Activated naive CD4-positive, alpha-beta T cell treated with anti-CD3 and anti-CD28 coated beads, Interleukin-2, amount 50 U/mL, for 72 hours (primary cell): Measurements from ENCODE around the gene GTF2A1. TPM values are rescaled to one million over a fixed set of nuclear protein-coding genes. Genes with fewer than 3 reads are reported as not detected.
A peak's percentile ranks its signal among the peaks of the same experiment; 100 is the strongest.
"Not testable (repeated sequence)": the region's sequence is repeated elsewhere in the genome, so short reads cannot be mapped to it uniquely, and the experiment has no call there.

Experiments used
- ATAC-seq, 2 donors: fragments of 150-1000 bp; cut with Tn5 transposase; 2 replicates each; pipeline ENCODE4 v1.10.0; 2021; ENCODE audit warnings: mild to moderate bottlenecking in 2 of 2, moderate library complexity in 2 of 2
- DNase-seq, 2 donors: peaks; one replicate each; pipeline ENCODE4 v3.0.0; 2021 to 2022; ENCODE audit warnings: low spot score in 2 of 2
- H3K27ac Mint-ChIP-seq, 2 donors: one replicate each; pipeline ENCODE4 v1.8.0; 2022; ENCODE audit warnings: mild to moderate bottlenecking in 2 of 2, mixed read lengths in 2 of 2
- H3K36me3 Mint-ChIP-seq, 2 donors: one replicate each; pipeline ENCODE4 v1.8.0; 2022; ENCODE audit warnings: mixed read lengths in 2 of 2
- H3K9me3 Mint-ChIP-seq, 2 donors: one replicate each; pipeline ENCODE4 v1.8.0; 2022; ENCODE audit warnings: mixed read lengths in 2 of 2
- total RNA-seq, 2 donors: library from RNA; stranded (reverse); gene quantifications; one replicate each; pipeline ENCODE4 v1.2.3, GENCODE V29; 2022

GTF2A1 gene
- total RNA-seq, 2 donors from 2014 or later: 38.7 to 57.9 TPM

DNA sequence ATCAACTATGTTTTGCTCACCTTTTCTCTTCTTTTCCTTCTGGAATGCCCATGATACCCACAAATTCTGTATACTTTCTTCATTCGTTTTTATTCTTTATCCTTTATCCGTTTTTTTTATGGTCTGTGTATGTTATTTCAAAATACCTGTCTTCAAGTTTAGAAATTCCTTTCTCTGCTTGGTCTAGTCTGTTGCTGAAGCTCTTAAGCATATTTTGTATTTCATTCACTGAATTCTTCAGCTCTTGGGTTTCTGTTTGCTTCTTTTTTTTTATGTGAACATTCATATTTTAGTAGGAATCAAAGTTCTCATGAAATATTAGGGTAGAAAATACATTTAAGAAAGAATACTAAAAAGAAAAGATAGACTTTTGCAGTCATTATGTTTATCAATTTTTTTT lies 22.7 kb upstream of the GTF2A1 start:
- H3K36me3 Mint-ChIP-seq: peaks cover 17 to 23% of the 10 kb centered on the region in 2 donors

DNA sequence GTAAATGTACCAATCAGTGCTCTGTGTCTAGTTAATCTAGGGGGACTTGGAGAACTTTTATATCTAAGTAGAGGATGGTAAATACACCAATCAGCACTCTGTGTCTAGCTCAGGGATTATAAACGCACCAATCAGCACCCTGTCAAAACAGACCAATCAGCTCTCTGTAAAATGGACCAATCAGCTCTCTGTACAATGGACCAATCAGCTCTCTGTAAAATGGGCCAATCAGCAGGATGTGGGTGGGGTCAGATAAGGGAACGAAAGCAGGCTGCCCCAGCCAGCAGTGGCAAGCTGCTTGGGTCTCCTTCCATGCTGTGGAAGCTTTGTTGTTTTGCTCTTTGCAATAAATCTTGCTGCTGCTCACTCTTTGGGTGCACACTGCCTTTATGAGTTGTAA lies 16.1 kb upstream of the GTF2A1 start:
- H3K27ac Mint-ChIP-seq, H3K36me3 Mint-ChIP-seq, H3K9me3 Mint-ChIP-seq, ATAC-seq, DNase-seq: not testable (repeated sequence)

More for the DNA sequence above, 22.7 kb upstream of the GTF2A1 start:
- Mint-ChIP-seq H3K27ac (no peak overlapping the region), H3K9me3 (peaks cover 14 to 16% of the 10 kb centered on the region in 2 donors)
- no peak for DNase-seq
- no peak for ATAC-seq

DNA sequence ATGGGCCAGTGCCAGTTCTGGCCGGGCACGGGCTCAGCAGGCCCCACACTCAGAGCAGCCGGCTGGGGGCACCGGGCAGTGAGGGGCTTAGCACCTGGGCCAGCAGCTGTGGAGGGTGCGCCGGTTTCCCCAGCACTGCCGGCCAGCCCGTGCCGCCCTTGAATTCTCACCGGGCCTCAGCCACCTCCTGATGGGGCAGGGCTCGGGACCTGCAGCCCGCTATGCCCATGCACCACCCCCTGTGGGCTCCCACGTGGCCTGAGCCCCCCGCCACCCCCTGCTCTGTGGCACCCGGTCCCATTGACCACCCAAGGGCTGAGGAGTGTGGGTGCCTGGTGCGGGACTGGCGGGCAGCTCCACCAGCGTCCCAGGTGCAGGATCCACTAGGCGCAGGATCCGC lies 15.4 kb upstream of the GTF2A1 start:
- Mint-ChIP-seq H3K27ac (no peak overlapping the region), H3K9me3 (peaks cover 0 to 4% of the 10 kb centered on the region in 2 donors), H3K36me3 (no peaks in the 10 kb centered on the region)
- ATAC-seq (no peak), DNase-seq (no peak)

DNA sequence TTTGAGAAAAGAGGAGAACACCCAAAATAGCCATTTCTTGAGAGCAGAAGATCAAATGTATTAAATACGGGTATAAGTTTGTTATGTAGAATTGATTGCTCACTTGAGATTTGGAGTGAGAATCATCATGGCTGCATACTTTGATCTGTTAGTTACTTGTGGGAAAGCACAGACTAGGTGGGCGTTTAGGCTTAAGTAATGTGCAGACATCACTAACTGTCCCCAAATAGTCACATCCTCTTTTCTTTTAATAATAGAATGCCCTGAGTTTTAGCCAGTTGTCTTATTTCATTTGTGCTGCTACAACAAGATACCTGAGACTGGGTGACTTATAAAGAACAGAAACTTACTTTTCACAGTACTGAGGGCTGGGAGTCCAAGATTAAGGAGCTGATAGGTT lies 14.3 kb upstream of the GTF2A1 start:
- H3K27ac Mint-ChIP-seq: no peak overlapping the region
- DNase-seq (no peak), ATAC-seq (no peak)
- H3K9me3 Mint-ChIP-seq: peaks cover 0 to 4% of the 10 kb centered on the region in 2 donors
- H3K36me3 Mint-ChIP-seq: no peaks in the 10 kb centered on the region

DNA sequence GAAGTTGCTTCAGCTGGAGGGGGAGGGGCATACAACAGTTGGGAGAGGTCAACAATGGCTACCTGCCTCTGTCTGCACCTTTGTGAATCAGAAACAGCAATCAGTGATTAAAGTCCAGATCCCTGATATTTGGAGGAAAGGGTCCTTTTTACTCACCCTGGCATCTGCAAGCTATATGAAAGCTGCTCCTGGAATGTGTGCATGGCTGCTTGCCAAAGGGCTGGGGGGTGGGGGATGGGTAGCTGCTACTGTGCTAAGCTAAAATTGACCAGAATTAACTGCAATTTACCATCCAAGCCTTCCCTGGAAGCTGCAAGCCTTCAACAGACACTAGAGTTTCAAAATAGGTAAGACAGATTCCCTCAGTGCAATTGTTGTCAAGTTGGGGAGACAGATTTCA lies 13.5 kb upstream of the GTF2A1 start:
- DNase-seq (no peak), ATAC-seq (no peak)
- Mint-ChIP-seq H3K36me3 (no peaks in the 10 kb centered on the region), H3K9me3 (peaks cover 0 to 4% of the 10 kb centered on the region in 2 donors), H3K27ac (no peak overlapping the region)

DNA sequence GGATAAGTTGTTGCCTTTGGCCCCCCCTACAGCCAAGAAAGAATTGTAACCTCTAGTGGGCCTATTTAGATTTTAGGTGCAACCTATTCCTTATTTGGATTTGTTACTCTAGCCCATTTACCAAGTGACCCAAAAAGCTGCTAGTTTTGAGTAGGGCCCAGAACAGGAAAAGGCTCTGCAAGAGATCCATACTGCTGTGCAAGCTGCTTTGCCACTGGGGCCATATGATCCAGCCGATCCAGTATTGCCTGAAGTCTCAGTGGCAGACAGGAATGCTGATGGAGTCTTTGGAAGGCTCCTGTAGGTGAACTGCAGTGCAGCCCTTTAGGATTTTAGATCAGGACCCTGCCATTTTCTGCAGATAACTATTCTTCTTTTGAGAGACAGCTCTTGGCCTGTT lies 12.9 kb upstream of the GTF2A1 start:
- H3K27ac Mint-ChIP-seq: no peak overlapping the region

DNA sequence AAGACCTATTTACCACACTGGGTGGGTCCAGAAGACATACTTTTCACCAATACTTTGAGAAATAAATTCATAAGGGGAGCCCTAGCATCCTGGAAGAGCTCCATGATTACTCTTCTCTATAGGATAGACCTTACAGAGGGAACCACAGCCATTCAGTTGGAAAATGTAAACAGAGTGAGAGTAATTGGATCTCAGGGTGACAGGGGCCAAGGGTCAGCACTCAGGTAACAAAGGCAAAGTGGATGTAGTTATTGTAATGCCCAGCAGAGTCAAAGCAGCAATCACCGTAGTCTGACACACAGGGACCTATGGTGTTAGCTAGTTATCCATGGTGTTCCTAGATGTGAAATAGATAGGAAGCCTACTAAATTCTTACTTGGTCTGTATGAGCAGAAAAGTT lies 10.8 kb upstream of the GTF2A1 start:
- Mint-ChIP-seq H3K27ac (no peak overlapping the region), H3K36me3 (no peaks in the 10 kb centered on the region), H3K9me3 (no peaks in the 10 kb centered on the region)
- no peak for DNase-seq
- no peak for ATAC-seq

More for the DNA sequence above, 12.9 kb upstream of the GTF2A1 start:
- Mint-ChIP-seq H3K9me3 (peaks cover 0 to 4% of the 10 kb centered on the region in 2 donors), H3K36me3 (no peaks in the 10 kb centered on the region)
- ATAC-seq (no peak), DNase-seq (no peak)

DNA sequence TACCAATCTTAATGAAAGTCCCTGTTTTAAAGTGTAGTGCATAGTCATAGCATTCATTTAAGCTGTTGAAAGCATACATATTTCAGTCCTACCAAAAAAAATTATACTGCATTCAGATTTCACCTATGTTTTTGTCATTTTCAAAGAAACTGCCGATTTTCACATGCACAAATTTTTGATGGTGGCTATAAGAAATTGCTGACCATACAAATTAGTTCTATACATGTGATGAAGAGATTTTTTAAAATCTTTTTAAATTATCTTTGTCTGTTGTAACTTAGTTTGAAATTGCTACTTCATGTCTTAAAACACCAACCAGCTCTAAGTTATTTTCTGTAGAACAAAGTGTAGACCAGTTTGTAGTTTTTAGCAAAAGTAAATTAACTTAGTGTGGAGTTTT lies 3.5 kb upstream of the GTF2A1 start:
- DNase-seq (no peak), ATAC-seq (no peak)
- H3K9me3 Mint-ChIP-seq: no peaks in the 10 kb centered on the region
- no peak overlapping the region for H3K27ac Mint-ChIP-seq
- peaks cover 10 to 15% of the 10 kb centered on the region in 2 donors for H3K36me3 Mint-ChIP-seq

DNA sequence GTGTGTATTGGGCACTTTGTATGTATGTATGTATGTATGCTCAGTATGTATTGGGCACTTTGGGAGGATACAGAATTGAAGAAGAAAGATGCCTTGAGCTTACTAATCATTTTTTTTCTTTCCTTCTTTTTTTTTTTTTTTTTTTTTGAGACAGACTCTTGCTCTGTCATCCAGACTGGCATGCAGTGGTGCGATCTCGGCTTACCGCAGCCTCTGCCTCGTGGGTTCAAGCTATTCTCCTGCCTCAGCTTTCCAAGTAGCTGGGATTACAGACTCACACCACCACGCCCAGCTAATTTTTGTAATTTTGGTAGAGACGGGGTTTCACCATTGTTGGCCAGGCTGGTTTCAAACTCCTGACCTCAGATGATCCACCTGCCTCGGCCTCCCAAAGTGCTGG lies 3.0 kb upstream of the GTF2A1 start:
- not testable (repeated sequence) for DNase-seq, ATAC-seq, H3K9me3 Mint-ChIP-seq, H3K27ac Mint-ChIP-seq
- peaks cover 12 to 18% of the 10 kb centered on the region in 2 donors for H3K36me3 Mint-ChIP-seq

DNA sequence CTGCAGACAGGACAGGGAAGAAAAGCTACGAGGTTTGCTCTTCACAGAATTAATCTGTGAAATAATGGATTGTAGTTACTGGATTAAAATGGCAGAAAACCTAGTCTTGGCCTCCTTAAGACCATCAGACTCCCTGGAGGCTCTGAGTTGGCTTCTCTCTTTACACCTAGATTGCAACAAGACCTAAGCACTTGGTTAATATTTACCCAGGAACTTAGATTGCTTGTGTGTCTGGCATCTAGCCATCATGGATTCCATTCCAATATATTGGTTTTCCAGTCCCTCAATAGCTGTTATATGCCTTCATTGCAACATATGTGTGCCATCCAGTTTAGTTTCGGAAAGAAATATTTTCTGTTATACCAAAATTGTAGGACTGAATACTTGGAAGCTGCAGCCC lies 1.9 kb upstream of the GTF2A1 start:
- no peak overlapping the region for H3K27ac Mint-ChIP-seq
- peaks cover 12 to 18% of the 10 kb centered on the region in 2 donors for H3K36me3 Mint-ChIP-seq
- DNase-seq: no peak
- H3K9me3 Mint-ChIP-seq: no peaks in the 10 kb centered on the region
- no peak for ATAC-seq

DNA sequence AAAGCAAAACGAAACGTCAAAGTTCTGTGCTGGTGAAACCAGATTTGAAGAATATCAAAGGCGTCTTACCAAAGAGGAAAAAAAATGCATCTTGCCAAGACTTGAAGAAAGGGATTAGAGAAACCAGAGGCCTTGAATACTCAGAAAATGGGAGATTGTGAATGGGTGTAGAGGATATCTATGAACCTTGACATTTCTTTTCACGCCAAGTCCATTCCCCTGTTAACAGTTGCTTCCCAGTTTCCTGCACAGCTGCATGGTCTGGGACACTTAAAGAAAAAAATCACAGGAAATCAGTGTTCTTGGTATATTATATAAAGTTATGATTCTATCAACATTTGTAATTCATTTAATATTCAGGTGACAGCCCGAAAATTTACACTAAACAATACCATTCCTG lies 1.4 kb upstream of the GTF2A1 start:
- DNase-seq (no peak), ATAC-seq (no peak)
- H3K9me3 Mint-ChIP-seq: no peaks in the 10 kb centered on the region
- peak overlapping the region in 1 of 2 donors; percentile 99 for H3K27ac Mint-ChIP-seq
- peaks cover 12 to 18% of the 10 kb centered on the region in 2 donors for H3K36me3 Mint-ChIP-seq

DNA sequence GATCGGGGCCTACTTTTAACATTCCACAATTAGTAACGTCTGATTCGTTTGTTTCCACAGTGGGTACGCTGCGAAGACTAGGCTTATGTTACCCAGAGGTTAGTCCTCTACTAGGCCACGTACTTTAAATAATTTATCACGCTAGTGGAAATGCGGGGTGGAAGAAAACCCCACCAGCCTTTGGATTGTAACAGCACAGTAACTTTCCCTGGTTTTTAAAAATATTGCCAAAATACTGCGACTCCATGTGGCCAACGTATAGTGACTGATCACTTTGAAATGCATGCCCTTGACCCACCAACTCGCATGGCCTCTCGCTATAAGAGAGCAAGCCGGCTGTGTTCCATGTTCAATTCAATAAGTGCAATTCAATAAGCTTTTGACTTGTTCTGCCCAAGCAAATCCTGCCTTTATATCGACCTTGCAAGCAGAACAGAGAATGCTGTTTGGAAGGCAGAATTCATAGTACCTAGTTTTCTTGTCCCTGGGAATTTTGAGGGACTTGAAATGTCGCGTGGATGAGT lies 882 bp upstream of the GTF2A1 start:
- ATAC-seq (no peak), DNase-seq (no peak)
- H3K27ac Mint-ChIP-seq: peak overlapping the region; percentile 90 to 99
- H3K9me3 Mint-ChIP-seq: no peaks in the 10 kb centered on the region
- H3K36me3 Mint-ChIP-seq: peaks cover 12 to 22% of the 10 kb centered on the region in 2 donors

DNA sequence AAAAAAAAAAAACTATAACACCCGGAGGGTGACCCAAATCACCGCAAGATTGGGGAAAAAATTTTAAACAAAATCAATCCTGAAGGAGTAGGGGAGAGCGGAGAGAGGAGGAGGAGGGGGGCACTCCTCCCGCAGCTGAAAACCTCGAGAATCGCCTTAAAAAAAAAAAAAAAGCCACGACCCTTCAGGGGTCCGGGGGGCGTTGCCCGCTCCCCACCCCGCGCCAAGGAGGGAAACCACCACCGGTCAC lies 254 bp downstream of the GTF2A1 start:
- Mint-ChIP-seq H3K36me3 (peaks cover 12 to 30% of the 10 kb centered on the region in 2 donors), H3K27ac (peak overlapping the region; percentile 99 to 100), H3K9me3 (no peaks in the 10 kb centered on the region)
- no peak for DNase-seq
- no peak for ATAC-seq

DNA sequence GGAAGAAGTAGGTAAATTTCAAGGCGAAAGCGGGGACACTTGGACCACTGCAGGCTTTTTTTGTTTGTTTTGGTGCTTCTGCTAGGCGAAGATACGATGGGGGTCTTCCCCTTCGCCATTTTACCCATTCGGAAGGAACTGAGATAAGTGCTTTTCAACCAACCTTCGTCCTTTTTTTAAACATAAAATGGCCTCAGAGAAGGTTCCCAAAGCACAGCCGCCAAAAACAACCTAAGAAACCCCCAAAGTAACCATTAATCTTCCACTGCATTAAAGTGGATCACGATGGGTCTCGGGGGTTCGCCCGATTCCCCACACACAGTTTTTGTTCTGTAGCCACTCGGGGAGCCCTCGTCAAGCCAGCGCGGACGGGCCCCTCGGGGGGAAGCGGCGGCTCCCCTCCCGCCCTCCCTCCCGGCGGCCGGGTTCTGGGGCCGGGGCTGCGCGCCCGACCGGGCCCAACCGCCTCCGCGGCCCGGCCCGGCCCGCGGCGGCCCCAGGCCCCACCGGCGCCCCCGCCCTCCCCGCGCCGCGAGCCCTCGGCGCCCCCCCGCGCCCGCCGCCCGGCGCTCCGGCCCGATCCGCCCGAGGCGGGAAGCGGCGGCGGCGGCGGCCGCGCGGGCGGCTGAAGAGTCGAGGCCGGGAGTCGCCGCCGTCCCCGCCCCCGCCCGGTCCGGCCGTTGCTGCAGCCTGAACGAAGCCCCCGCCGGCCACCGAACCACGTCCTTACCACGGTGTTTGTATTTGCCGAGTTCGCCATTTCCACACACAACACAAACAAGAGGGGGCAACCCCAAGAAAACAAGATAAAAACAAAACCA lies 790 bp downstream of the GTF2A1 start:
- peak overlapping the region; percentile 99 to 100 for H3K27ac Mint-ChIP-seq
- peaks cover 12 to 34% of the 10 kb centered on the region in 2 donors for H3K36me3 Mint-ChIP-seq
- H3K9me3 Mint-ChIP-seq: no peaks in the 10 kb centered on the region
- ATAC-seq (no peak), DNase-seq (peak in 1 of 2 donors; percentile 40)

DNA sequence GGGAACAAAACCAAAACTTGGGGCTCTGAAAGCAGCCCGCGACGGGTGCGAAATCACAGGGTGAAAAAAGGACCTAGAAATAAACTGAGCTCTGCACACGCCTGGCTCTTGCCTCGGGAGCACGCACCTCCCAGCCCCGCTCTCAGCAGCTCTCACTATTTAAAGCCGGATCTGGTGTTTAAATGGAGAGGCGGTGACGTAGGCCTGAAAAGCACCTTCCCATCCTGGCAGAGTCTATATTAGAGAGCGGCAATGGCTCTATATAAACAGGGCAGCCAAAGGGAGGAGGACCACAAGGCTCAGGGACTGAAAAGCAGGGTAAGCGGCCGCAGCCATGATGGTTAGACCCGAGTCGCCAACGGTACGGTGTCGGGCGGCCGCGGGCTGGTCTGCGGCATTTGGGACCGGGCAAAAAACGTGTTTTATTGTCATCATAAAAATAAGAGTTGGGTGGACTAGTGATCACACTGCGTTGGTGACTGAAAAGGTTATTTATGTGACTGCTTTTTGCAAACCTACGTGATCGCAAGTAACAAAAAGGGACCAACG lies 1.5 kb downstream of the GTF2A1 start:
- DNase-seq: peak; percentile 84 to 91
- H3K27ac Mint-ChIP-seq: peak overlapping the region; percentile 99 to 100

DNA sequence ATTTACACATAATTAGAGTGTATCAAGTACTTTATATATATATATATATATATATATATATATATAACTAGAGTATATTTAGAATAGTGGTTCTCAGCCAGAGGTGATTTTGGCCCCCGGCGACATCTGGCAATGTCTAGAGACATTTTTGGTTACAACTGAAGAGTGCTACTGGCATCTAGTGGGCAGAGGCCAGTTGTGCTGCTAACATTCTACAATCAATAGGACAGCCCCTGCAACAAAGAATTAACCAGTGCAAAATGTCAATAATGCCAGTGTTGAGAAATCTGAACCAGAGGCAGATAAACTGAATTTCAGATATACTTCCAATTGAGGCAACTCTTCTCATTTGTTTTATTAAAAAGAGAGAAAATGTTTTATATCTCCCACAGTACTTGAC lies 8.9 kb downstream of the GTF2A1 start:
- Mint-ChIP-seq H3K27ac (no peak overlapping the region), H3K9me3 (no peaks in the 10 kb centered on the region), H3K36me3 (peaks cover 0 to 37% of the 10 kb centered on the region in 2 donors)
- DNase-seq (no peak), ATAC-seq (peak in 1 of 2 donors; percentile 43)

More for the DNA sequence above, 1.5 kb downstream of the GTF2A1 start:
- ATAC-seq: peak; percentile 62 to 72
- no peaks in the 10 kb centered on the region for H3K9me3 Mint-ChIP-seq
- H3K36me3 Mint-ChIP-seq: peaks cover 12 to 38% of the 10 kb centered on the region in 2 donors

DNA sequence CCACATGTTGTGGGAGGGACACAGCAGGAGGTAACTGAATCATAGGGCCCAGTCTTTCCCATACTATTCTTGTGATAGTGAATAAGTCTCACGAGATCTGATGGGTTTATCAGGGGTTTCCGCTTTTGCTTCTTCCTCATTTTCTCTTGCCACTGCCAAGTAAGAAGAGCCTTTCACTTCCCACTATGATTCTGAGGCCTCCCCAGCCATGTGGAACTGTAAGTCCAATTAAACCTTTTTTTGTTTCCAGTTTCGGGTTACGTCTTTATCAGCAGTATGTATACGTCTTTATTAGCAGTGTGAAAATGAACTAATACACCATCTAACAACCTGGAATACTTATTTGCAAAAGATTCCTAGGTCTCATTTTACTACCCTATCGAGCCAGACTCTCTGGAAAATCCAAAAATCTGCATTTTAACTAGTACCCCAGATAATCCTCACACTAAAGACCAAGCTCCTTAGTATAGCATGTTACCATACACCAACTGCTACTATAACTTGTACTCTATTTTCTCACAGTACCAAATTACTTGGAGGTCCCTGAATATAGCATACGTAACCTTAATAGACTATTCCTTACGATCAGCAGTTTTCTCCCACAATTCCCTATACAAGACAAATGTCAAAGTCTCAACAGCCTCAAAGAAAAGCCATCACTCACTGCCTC lies 11.5 kb downstream of the GTF2A1 start:
- H3K36me3 Mint-ChIP-seq: peaks cover 0 to 36% of the 10 kb centered on the region in 2 donors

More for the DNA sequence above, 11.5 kb downstream of the GTF2A1 start:
- DNase-seq (no peak), ATAC-seq (no peak)
- Mint-ChIP-seq H3K9me3 (no peaks in the 10 kb centered on the region), H3K27ac (peak overlapping the region in 1 of 2 donors; percentile 12)
